GM13977 (cell line): Measurements from ENCODE around the gene TUBGCP4.

Experiments
- DNase-seq: peaks from one replicate; pipeline ENCODE4 v3.0.0; 2012; ENCODE audit warnings: low spot score
- CTCF ChIP-seq: IDR thresholded peaks from 2 replicates; pipeline ENCODE4 v1.5.1; 2012; ENCODE audit warnings: mild to moderate bottlenecking, control low read depth; ENCODE audit not compliant: insufficient read depth; ENCODE audit errors: extremely low read depth, missing control alignments
- in situ Hi-C: fragments of 300-500 bp; cut with MboI; formaldehyde crosslinking; loops from one replicate; pipeline ENCODE4 v1.12.0; 2022; ENCODE audit warnings: low sequenced_read_pairs, low pct_unique_long_range_greater_than_20kb, mixed read lengths, inconsistent platforms; ENCODE audit not compliant: unreplicated experiment

TUBGCP4 gene

DNA sequence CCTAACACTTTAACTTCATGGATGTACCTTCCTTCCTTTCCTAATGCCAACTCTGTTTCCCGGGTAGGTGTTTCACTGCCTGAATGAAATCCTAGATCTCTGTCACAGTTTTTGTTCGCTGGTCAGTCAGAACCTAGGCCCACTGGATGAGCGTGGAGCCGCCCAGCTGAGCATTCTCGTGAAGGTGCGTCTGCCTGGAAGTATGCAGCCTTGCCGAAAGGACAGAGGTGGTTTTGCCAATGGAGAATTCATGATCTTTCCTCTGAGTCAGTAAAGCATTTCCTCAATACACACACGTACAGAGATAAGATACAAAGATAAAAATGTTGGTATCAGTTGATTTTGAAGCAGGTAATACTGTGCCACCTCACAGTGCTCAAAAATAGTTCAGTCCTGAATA, 32.7 kb downstream of the TUBGCP4 start:
- in situ Hi-C loops, result no loop called here

GRCh38 chr15:43404130-43404529, 33.2 kb downstream of the TUBGCP4 start:
- in situ Hi-C loops, result no loop called here
- DNase-seq, result no peak
- no peak for TF ChIP-seq CTCF

More for the DNA sequence above, 32.7 kb downstream of the TUBGCP4 start:
- no peak for DNase-seq
- TF ChIP-seq CTCF, result no peak

DNA sequence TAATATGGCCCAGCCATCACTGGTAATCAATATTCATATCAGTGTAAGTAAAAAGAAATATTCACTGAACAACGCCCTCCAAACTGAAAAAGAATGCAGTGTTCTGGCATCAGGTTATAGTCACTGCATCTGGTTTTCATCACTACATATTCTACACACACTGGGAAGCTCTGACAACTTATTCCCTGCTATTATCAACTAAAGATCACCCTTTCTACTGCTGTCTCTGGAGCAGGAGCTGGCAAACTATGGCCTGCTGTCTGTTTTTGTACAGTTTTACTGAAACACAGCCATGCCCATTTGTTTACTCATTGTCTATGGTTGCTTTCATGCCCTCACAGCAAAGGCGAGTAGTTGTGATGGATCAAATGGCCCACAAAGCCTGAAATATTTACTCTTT, 35.3 kb downstream of the TUBGCP4 start:
- in situ Hi-C loops, result no loop called here
- DNase-seq, result no peak
- no peak for TF ChIP-seq CTCF

- in situ Hi-C loops, result no loop called here
- no peak for TF ChIP-seq CTCF
These were observed 35.9 kb downstream of the TUBGCP4 start for GRCh38 chr15:43406808-43407207.

DNA sequence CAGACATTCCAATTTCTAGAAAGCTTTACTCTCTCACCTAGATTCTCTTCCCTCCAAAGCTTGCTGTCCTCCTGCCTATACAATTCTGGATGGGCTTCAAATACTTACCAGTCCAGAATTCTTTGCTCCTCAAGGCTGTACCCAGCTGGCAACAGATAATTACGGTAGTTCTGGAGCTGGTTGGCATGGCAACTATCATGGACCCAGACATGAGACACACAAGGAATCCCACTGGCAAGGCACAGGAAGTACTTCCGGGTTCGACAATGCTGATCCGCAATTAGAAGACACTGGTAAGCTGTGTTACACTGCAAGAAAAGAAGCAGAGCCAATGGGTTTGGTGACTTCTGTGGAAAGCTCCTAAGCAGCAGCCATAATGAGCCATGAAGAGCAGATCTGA, 37.9 kb downstream of the TUBGCP4 start:
- in situ Hi-C loops, result no loop called here
- DNase-seq, result no peak
- TF ChIP-seq CTCF, result no peak

More at GRCh38 chr15:43406808-43407207, 35.9 kb downstream of the TUBGCP4 start:
- DNase-seq, result no peak

GRCh38 chr15:43410572-43411214, 39.8 kb downstream of the TUBGCP4 start:
- no peak for DNase-seq
- in situ Hi-C loops, result no loop called here
- TF ChIP-seq CTCF, result no peak
